Progenitor cell of endocrine pancreas (in vitro differentiated cells): ENCODE measurements around the gene CARD19. TPM values are rescaled to one million over a fixed set of nuclear protein-coding genes. Genes with fewer than 3 reads are reported as not detected.

Experiments used
- DNase-seq: peaks from one replicate; pipeline ENCODE4 v3.0.0; 2021; ENCODE audit warnings: low spot score; ENCODE audit not compliant: unreplicated experiment
- H3K27ac Mint-ChIP-seq: 2 replicates; pipeline ENCODE4 v1.8.0; 2021; ENCODE audit warnings: mild to moderate bottlenecking, moderate library complexity, mixed read lengths
- H3K27me3 Mint-ChIP-seq: 2 replicates; pipeline ENCODE4 v1.8.0; 2021; ENCODE audit warnings: mixed read lengths
- H3K36me3 Mint-ChIP-seq: 2 replicates; pipeline ENCODE4 v1.8.0; 2022; ENCODE audit warnings: mixed read lengths; ENCODE audit not compliant: insufficient read depth
- H3K4me1 Mint-ChIP-seq: 2 replicates; pipeline ENCODE4 v1.8.0; 2021; ENCODE audit warnings: low read depth, mixed read lengths
- H3K4me3 Mint-ChIP-seq: 2 replicates; pipeline ENCODE4 v1.8.0; 2021; ENCODE audit warnings: low read depth, mild to moderate bottlenecking, moderate library complexity, mixed read lengths
- H3K9me3 Mint-ChIP-seq: 2 replicates; pipeline ENCODE4 v1.8.0; 2021; ENCODE audit warnings: low read depth, mixed read lengths
- total RNA-seq: library from RNA; stranded (reverse); gene quantifications from 2 replicates; pipeline ENCODE4 v1.2.1, GENCODE V29; 2021
- TF ChIP-seq, protein P1 (sequence below): fragments of 200-600 bp; sonication (generic); IDR thresholded peaks from one replicate; pipeline ENCODE4 v1.5.0; 2021; ENCODE audit warnings: antibody characterized with exemption, mild to moderate bottlenecking; ENCODE audit not compliant: unreplicated experiment

CARD19 gene
- total RNA-seq, 1 donor from 2014 or later: 20.4 TPM

GRCh38 chr9:93087971-93088655 is 7.9 kb upstream of the CARD19 start:
- H3K9me3 Mint-ChIP-seq: peaks cover 3% of the 10 kb centered on the region
- no peaks in the 10 kb centered on the region for H3K27me3 Mint-ChIP-seq
- H3K27ac Mint-ChIP-seq: no peak overlapping the region
- H3K36me3 Mint-ChIP-seq: no peaks in the 10 kb centered on the region
- peaks cover 21% of the 10 kb centered on the region for H3K4me1 Mint-ChIP-seq
- TF ChIP-seq, protein P1, sequence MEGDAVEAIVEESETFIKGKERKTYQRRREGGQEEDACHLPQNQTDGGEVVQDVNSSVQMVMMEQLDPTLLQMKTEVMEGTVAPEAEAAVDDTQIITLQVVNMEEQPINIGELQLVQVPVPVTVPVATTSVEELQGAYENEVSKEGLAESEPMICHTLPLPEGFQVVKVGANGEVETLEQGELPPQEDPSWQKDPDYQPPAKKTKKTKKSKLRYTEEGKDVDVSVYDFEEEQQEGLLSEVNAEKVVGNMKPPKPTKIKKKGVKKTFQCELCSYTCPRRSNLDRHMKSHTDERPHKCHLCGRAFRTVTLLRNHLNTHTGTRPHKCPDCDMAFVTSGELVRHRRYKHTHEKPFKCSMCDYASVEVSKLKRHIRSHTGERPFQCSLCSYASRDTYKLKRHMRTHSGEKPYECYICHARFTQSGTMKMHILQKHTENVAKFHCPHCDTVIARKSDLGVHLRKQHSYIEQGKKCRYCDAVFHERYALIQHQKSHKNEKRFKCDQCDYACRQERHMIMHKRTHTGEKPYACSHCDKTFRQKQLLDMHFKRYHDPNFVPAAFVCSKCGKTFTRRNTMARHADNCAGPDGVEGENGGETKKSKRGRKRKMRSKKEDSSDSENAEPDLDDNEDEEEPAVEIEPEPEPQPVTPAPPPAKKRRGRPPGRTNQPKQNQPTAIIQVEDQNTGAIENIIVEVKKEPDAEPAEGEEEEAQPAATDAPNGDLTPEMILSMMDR: no peak
- no peak for DNase-seq
- H3K4me3 Mint-ChIP-seq: no peak overlapping the region

- H3K27me3 Mint-ChIP-seq: no peaks in the 10 kb centered on the region
- H3K4me1 Mint-ChIP-seq: peaks cover 25% of the 10 kb centered on the region
- DNase-seq: no peak
- H3K36me3 Mint-ChIP-seq: no peaks in the 10 kb centered on the region
- H3K4me3 Mint-ChIP-seq: no peak overlapping the region
- peaks cover 3% of the 10 kb centered on the region for H3K9me3 Mint-ChIP-seq
- H3K27ac Mint-ChIP-seq: no peak overlapping the region
- TF ChIP-seq, protein P1: no peak
Observed at GRCh38 chr9:93088656-93089015, 7.4 kb upstream of the CARD19 start.

DNA sequence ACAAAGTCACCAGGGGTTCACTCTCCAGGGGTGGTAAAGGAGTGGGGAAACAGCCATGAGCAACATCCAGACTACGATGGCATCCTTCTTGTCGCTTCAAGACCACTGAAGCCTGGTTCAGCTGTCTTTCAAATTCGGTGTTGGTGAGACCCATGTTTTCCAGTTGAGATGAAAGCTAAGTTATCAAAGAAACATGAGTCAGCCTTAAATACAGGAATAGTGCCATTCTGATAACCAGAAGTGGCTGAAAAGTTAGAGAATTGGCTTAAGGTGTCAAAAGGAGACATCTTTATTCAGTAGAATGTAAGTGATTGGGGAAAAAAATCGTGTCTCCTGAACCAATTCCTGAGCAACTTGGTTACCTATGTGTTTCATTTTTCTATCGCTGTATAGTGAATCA is 7.0 kb upstream of the CARD19 start:
- Mint-ChIP-seq H3K36me3 (no peaks in the 10 kb centered on the region), H3K4me1 (peaks cover 25% of the 10 kb centered on the region), H3K4me3 (no peak overlapping the region), H3K27ac (no peak overlapping the region), H3K9me3 (peaks cover 3% of the 10 kb centered on the region), H3K27me3 (no peaks in the 10 kb centered on the region)
- TF ChIP-seq, protein P1: no peak
- DNase-seq: no peak

GRCh38 chr9:93089481-93089991 is 6.5 kb upstream of the CARD19 start:
- Mint-ChIP-seq H3K36me3 (no peaks in the 10 kb centered on the region), H3K9me3 (peaks cover 3% of the 10 kb centered on the region)

DNA sequence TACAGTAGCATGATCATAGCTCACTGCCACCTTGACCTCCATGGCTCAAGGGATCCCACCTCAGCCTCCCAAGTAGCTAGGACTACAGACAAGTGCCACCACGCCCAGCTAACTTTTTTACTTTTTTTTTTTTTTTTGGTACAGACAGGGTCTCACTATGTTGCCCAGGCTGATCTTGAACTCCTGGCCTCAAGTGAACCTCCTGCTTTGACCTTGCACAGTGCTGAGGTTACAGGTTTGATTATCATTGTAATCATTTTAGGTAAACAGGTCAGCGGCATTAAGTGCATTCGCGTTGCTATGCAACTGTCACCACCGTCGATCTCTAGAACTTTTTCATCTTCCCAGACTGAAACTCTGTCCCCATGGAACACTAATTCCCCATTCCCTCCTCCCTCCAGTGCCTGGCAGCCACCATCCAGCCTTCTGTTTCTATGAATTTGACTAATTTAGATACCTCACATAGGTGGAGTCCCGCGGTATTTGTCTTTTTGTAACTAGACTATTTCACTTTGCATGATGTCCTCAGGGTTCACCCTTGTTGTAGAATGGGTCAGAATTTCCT is 5.8 kb upstream of the CARD19 start:
- Mint-ChIP-seq H3K9me3 (peaks cover 3% of the 10 kb centered on the region), H3K4me1 (peaks cover 25% of the 10 kb centered on the region), H3K36me3 (no peaks in the 10 kb centered on the region), H3K4me3 (no peak overlapping the region), H3K27me3 (no peaks in the 10 kb centered on the region), H3K27ac (peak overlapping the region; percentile 85)
- DNase-seq: no peak
- TF ChIP-seq, protein P1: no peak

More at GRCh38 chr9:93089481-93089991, 6.5 kb upstream of the CARD19 start:
- DNase-seq: no peak
- Mint-ChIP-seq H3K4me3 (no peak overlapping the region), H3K27ac (peak overlapping the region; percentile 33), H3K4me1 (peaks cover 25% of the 10 kb centered on the region), H3K27me3 (no peaks in the 10 kb centered on the region)
- TF ChIP-seq, protein P1: no peak
